Measurements from ENCODE around the gene KCNB1. TPM values are rescaled to one million over a fixed set of nuclear protein-coding genes. Genes with fewer than 3 reads are reported as not detected.
"Not testable (repeated sequence)": the region's sequence is repeated elsewhere in the genome, so short reads cannot be mapped to it uniquely, and the experiment has no call there.

Gene KCNB1
- polyA plus RNA-seq, 4 donors = 0.38 to 1.2 TPM; not detected in 2

DNA sequence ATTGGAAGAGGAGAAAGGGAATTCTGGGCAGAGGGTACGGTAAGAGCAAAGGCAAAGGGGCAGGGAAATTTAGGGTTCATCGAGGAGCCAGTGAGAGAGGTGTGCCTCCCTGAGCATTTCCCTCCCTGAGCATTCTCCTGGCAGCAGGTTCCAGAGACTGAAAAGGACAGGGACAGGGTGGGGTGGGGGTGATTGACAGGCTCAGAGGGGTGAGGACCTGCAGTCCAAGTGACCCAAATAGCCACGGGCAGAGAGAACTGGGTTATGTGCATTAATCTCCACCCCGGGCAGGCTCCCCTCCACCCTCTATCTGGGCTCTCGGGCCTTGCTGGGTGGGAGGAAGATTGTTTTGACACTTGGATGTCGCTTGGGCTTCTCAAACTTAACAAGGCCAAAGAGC, 69.5 kb downstream of the KCNB1 start:
- Histone ChIP-seq H3K36me3 (ENCODE audit: control insufficient read depth in 3 of 3, insufficient read depth in 2 of 3, low read depth in 1 of 3, low read length in 3 of 3) (no peaks in the 10 kb centered on the region), H3K27ac (ENCODE audit: low read depth in 1 of 3, low read length in 2 of 3) (no peak overlapping the region), H3K4me1 (ENCODE audit: control insufficient read depth in 3 of 3, insufficient read depth in 2 of 3, low read depth in 1 of 3, low read length in 2 of 3) (no peaks in the 10 kb centered on the region), H3K27me3 (ENCODE audit: control insufficient read depth in 3 of 3, insufficient read depth in 3 of 3, low read length in 3 of 3) (peaks cover 0 to 16% (median 3%) of the 10 kb centered on the region in 3 donors), H3K9me3 (ENCODE audit: control insufficient read depth in 2 of 2, insufficient read depth in 1 of 2, low read depth in 1 of 2, low read length in 1 of 2) (no peaks in the 10 kb centered on the region), H3K4me3 (ENCODE audit: low read depth in 1 of 3, low read length in 3 of 3) (no peak overlapping the region)
- 72 to 81% (median 78%) methylated on average over 6 of the region's 6 CpGs for WGBS, 3 donors
- DNase-seq = no peak
- no peak for FAIRE-seq

DNA sequence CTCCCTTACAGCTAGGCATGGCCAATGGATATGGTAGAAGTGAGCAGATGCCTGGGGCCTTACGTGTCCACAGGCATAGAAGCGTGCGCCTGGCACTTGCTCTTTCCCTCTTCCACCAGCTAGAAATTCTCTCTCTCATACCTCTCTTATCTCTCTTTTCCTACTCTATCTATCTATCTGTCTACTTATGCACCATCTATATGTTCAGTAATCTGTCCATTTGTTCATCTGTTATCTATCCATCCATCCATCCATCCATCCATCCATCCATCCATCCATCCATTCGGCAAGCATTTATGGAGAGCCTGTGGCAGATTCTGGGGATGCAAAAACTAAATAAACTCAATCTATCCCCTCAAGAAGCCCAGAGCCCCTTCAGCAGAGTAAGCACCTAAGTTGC, 70.2 kb downstream of the KCNB1 start:
- Histone ChIP-seq H3K36me3 (ENCODE audit: control insufficient read depth in 3 of 3, insufficient read depth in 2 of 3, low read depth in 1 of 3, low read length in 3 of 3) (no peaks in the 10 kb centered on the region), H3K4me1 (ENCODE audit: control insufficient read depth in 3 of 3, insufficient read depth in 2 of 3, low read depth in 1 of 3, low read length in 2 of 3) (no peaks in the 10 kb centered on the region), H3K9me3 (ENCODE audit: control insufficient read depth in 2 of 2, insufficient read depth in 1 of 2, low read depth in 1 of 2, low read length in 1 of 2) (no peaks in the 10 kb centered on the region), H3K27me3 (ENCODE audit: control insufficient read depth in 3 of 3, insufficient read depth in 3 of 3, low read length in 3 of 3) (peaks cover 0 to 13% (median 3%) of the 10 kb centered on the region in 3 donors), H3K4me3 (ENCODE audit: low read depth in 1 of 3, low read length in 3 of 3) (no peak overlapping the region), H3K27ac (ENCODE audit: low read depth in 1 of 3, low read length in 2 of 3) (no peak overlapping the region)
- no peak for FAIRE-seq
- no peak for DNase-seq
- 81 to 91% (median 91%) methylated on average over 4 of the region's 4 CpGs for WGBS, 3 donors

DNA sequence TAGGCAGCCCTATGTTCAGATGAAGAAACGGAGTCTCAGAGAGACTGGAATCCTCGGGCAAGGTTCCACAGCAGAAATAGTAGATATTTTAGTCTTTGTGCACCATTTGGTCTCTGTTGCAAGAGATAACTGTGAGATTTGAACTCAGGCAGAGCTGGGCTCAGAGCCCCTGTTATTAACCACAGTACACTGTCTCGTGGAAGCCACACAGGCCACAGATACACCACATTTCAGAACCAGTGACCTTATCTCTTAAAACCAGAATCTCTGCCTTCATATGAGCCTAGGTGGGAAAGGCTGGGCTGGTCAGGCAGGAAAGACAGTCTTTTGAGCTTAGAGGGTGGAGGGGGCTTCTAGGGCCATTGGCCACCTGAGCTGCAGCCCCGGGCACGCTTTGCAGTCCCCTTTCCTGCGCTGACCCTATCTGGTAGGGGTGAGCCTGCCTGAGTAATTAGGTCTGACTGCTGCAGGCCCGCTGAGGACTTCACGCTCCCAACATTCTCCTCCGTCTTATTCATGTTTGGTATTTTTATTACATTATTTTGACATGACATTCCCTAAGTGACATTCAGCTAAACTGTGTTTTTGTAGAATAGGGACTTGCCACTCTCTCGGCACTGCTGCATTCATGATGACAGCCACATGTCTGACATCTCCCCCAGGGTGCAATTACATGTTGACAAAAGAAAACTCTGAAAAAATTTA, 71.1 kb downstream of the KCNB1 start:
- WGBS, 3 donors = 63 to 68% (median 66%) methylated on average over 10 of the region's 10 CpGs
- Histone ChIP-seq H3K9me3 (ENCODE audit: control insufficient read depth in 2 of 2, insufficient read depth in 1 of 2, low read depth in 1 of 2, low read length in 1 of 2) (no peaks in the 10 kb centered on the region), H3K4me3 (ENCODE audit: low read depth in 1 of 3, low read length in 3 of 3) (no peak overlapping the region), H3K36me3 (ENCODE audit: control insufficient read depth in 3 of 3, insufficient read depth in 2 of 3, low read depth in 1 of 3, low read length in 3 of 3) (no peaks in the 10 kb centered on the region), H3K27ac (ENCODE audit: low read depth in 1 of 3, low read length in 2 of 3) (no peak overlapping the region), H3K27me3 (ENCODE audit: control insufficient read depth in 3 of 3, insufficient read depth in 3 of 3, low read length in 3 of 3) (peaks cover 0 to 11% (median 3%) of the 10 kb centered on the region in 3 donors), H3K4me1 (ENCODE audit: control insufficient read depth in 3 of 3, insufficient read depth in 2 of 3, low read depth in 1 of 3, low read length in 2 of 3) (no peaks in the 10 kb centered on the region)
- FAIRE-seq = no peak
- no peak for DNase-seq

DNA sequence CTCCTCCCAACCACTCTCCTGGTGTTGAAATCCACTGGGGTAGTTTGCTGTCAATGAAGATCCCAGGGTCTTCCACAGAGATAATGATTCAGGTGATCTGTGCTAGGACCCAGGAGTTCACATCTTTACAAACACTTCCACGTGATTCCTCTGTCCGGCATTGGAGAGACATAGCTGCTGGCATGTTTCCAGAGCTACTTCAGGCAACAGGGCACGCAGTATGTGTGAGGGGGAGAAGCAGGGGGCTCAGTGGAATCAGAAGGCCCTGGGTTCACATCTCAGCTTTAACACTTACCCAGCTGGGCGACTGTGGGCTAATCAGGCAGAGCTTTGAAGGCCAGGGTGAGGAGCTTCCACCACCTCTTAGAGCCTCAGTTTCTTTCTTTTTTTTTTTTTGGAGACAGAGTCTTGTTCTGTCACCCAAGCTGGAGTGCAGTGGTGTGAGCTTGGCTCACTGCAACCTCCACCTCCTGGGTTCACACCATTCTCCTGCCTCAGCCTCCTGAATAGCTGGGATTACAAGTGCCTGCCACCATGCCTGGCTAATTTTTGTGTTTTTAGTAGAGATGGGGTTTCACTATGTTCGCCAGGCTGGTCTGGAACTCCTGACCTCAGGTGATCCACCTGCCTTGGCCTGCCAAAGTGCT, 72.4 kb downstream of the KCNB1 start:
- not testable (repeated sequence) for H3K36me3 ChIP-seq (ENCODE audit: control insufficient read depth in 3 of 3, insufficient read depth in 2 of 3, low read depth in 1 of 3, low read length in 3 of 3); H3K9me3 ChIP-seq (ENCODE audit: control insufficient read depth in 2 of 2, insufficient read depth in 1 of 2, low read depth in 1 of 2, low read length in 1 of 2); H3K27ac ChIP-seq (ENCODE audit: low read depth in 1 of 3, low read length in 2 of 3); DNase-seq; H3K4me1 ChIP-seq (ENCODE audit: control insufficient read depth in 3 of 3, insufficient read depth in 2 of 3, low read depth in 1 of 3, low read length in 2 of 3); H3K4me3 ChIP-seq (ENCODE audit: low read depth in 1 of 3, low read length in 3 of 3); FAIRE-seq
- WGBS, 3 donors = 39 to 56% (median 42%) methylated on average over 5 of the region's 5 CpGs
- peaks cover 0 to 15% (median 3%) of the 10 kb centered on the region in 3 donors for H3K27me3 ChIP-seq (ENCODE audit: control insufficient read depth in 3 of 3, insufficient read depth in 3 of 3, low read length in 3 of 3)

DNA sequence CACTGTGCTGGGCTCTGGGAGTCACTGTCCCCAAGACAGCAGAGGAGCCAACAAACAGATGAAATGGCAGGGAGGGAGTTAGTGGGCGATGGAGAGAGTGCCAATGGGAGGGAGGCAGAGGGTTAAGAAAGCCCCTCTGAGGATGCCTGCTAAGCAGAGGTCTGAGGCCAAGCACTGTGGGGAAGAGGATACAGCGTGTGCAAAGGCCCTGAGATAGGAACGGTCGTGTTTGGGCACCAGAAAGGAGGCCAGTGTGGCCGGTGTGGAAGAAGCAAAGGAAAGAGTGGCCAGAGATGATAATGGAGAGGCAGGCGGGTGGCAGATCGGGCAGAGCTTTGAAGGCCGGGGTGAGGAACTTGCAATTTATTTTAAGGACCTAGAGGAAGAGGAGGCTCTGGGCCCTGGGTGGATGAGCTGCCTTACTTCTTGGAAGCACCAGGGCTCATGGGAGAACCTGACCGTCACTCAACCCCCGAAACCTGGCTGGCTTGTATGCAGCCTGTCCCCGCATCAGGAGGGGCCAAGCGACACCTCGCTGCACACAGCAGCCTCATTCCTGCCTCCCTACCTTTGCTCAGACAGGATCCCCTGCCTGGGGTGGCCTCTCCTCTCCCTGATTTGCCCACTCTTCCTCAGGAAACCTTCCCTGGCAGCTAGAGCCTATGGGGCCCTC, 73.0 kb downstream of the KCNB1 start:
- H3K4me1 ChIP-seq (ENCODE audit: control insufficient read depth in 3 of 3, insufficient read depth in 2 of 3, low read depth in 1 of 3, low read length in 2 of 3) = no peaks in the 10 kb centered on the region
- no peak overlapping the region for H3K4me3 ChIP-seq (ENCODE audit: low read depth in 1 of 3, low read length in 3 of 3)
- H3K9me3 ChIP-seq (ENCODE audit: control insufficient read depth in 2 of 2, insufficient read depth in 1 of 2, low read depth in 1 of 2, low read length in 1 of 2) = no peaks in the 10 kb centered on the region
- no peak overlapping the region for H3K27ac ChIP-seq (ENCODE audit: low read depth in 1 of 3, low read length in 2 of 3)
- FAIRE-seq = no peak
- 78 to 87% (median 83%) methylated on average over 11 to 13 of the region's 13 CpGs for WGBS, 3 donors
- H3K36me3 ChIP-seq (ENCODE audit: control insufficient read depth in 3 of 3, insufficient read depth in 2 of 3, low read depth in 1 of 3, low read length in 3 of 3) = no peaks in the 10 kb centered on the region
- H3K27me3 ChIP-seq (ENCODE audit: control insufficient read depth in 3 of 3, insufficient read depth in 3 of 3, low read length in 3 of 3) = peaks cover 0 to 12% (median 3%) of the 10 kb centered on the region in 3 donors
- no peak for DNase-seq

DNA sequence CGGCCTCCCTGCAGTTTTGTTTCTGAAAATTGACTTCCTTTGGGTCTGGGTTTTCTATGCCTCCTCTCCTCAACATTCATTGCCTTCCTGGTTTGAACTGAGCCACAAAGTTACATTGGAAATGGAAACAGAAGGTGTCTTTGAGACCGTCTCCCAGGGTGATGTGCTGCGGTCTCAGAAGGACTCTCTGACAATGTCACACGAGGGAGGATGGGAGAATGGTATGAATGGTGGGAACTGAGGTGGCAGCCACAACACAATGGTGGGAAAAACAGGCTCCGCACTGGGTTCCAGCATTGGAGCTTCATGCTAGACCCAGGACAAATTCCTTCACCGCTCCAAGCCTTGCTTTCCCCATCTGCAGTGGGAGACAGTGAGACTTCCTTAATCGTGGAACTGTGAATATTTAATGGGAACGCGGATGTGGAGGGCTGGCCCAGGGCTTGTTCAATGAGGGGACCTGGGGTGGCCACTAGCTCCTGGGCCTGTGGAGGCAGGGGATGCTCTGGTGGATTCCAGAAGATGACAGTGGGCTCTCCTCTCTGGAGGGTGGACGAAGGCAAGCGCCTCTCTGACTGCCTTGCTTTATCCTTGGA, 73.9 kb downstream of the KCNB1 start:
- no peak overlapping the region for H3K4me3 ChIP-seq (ENCODE audit: low read depth in 1 of 3, low read length in 3 of 3)
- no peak for DNase-seq
- peaks cover 0 to 9% (median 3%) of the 10 kb centered on the region in 3 donors for H3K27me3 ChIP-seq (ENCODE audit: control insufficient read depth in 3 of 3, insufficient read depth in 3 of 3, low read length in 3 of 3)
- H3K4me1 ChIP-seq (ENCODE audit: control insufficient read depth in 3 of 3, insufficient read depth in 2 of 3, low read depth in 1 of 3, low read length in 2 of 3) = no peaks in the 10 kb centered on the region
- H3K36me3 ChIP-seq (ENCODE audit: control insufficient read depth in 3 of 3, insufficient read depth in 2 of 3, low read depth in 1 of 3, low read length in 3 of 3) = no peaks in the 10 kb centered on the region
- 87 to 90% (median 90%) methylated on average over 11 of the region's 11 CpGs for WGBS, 3 donors
- H3K27ac ChIP-seq (ENCODE audit: low read depth in 1 of 3, low read length in 2 of 3) = no peak overlapping the region
- FAIRE-seq = no peak
- no peaks in the 10 kb centered on the region for H3K9me3 ChIP-seq (ENCODE audit: control insufficient read depth in 2 of 2, insufficient read depth in 1 of 2, low read depth in 1 of 2, low read length in 1 of 2)

DNA sequence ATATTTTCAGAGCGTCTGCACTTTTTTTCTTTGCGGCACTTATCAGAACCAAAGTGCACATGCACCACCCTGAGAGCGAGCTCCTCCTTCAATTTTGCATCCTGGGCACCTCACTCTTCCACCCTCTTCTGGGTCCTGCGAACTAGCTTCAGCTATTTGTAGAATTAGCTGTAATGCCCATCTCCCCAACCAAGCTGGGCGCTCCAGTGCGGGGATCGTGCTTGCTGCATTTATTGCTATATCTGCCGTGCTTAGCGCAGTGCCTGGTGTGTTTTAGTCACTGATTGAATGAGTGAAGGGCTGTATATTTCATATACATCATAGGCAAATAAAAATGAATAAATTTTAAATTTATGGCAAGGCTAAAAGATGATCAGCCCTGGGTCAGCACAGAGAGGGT, 75.8 kb downstream of the KCNB1 start:
- H3K9me3 ChIP-seq (ENCODE audit: control insufficient read depth in 2 of 2, insufficient read depth in 1 of 2, low read depth in 1 of 2, low read length in 1 of 2) = peaks cover 0 to 4% of the 10 kb centered on the region in 2 donors
- H3K36me3 ChIP-seq (ENCODE audit: control insufficient read depth in 3 of 3, insufficient read depth in 2 of 3, low read depth in 1 of 3, low read length in 3 of 3) = no peaks in the 10 kb centered on the region
- H3K4me1 ChIP-seq (ENCODE audit: control insufficient read depth in 3 of 3, insufficient read depth in 2 of 3, low read depth in 1 of 3, low read length in 2 of 3) = no peaks in the 10 kb centered on the region
- no peak for FAIRE-seq
- no peak for DNase-seq
- H3K27me3 ChIP-seq (ENCODE audit: control insufficient read depth in 3 of 3, insufficient read depth in 3 of 3, low read length in 3 of 3) = peaks cover 0 to 6% (median 0%) of the 10 kb centered on the region in 3 donors
- 72 to 83% (median 77%) methylated on average over 9 of the region's 9 CpGs for WGBS, 3 donors
- no peak overlapping the region for H3K4me3 ChIP-seq (ENCODE audit: low read depth in 1 of 3, low read length in 3 of 3)
- no peak overlapping the region for H3K27ac ChIP-seq (ENCODE audit: low read depth in 1 of 3, low read length in 2 of 3)

DNA sequence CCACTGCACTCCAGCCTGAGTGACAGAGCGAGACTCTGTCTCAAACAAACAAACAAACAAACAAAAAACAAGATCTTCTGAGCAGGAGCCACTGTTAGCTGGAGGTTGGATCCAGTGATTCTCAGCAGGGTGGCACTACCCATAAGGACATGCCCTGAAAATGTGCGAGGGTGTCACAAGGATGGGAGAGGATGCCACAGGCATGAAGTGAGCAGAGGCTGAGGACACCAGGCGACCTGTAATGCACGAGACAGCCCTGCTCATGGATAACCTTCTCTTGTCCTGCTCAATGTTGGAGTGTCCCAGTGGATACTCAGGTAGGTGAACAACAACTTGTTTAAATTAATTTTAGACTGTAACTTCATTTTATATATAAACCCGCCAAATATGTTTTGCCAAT, 76.8 kb downstream of the KCNB1 start:
- Histone ChIP-seq H3K4me3 (ENCODE audit: low read depth in 1 of 3, low read length in 3 of 3) (no peak overlapping the region), H3K27ac (ENCODE audit: low read depth in 1 of 3, low read length in 2 of 3) (no peak overlapping the region), H3K4me1 (ENCODE audit: control insufficient read depth in 3 of 3, insufficient read depth in 2 of 3, low read depth in 1 of 3, low read length in 2 of 3) (no peaks in the 10 kb centered on the region), H3K27me3 (ENCODE audit: control insufficient read depth in 3 of 3, insufficient read depth in 3 of 3, low read length in 3 of 3) (peaks cover 0 to 6% (median 0%) of the 10 kb centered on the region in 3 donors), H3K36me3 (ENCODE audit: control insufficient read depth in 3 of 3, insufficient read depth in 2 of 3, low read depth in 1 of 3, low read length in 3 of 3) (no peaks in the 10 kb centered on the region), H3K9me3 (ENCODE audit: control insufficient read depth in 2 of 2, insufficient read depth in 1 of 2, low read depth in 1 of 2, low read length in 1 of 2) (peaks cover 0 to 4% of the 10 kb centered on the region in 2 donors)
- no peak for DNase-seq
- FAIRE-seq = no peak
- WGBS, 3 donors = 59 to 90% (median 75%) methylated on average over 5 of the region's 5 CpGs

All from small intestine (tissue), 7 donors.